BLaER1 (cell line): ENCODE results near the gene NAV2.

Source experiments
- H3K27ac ChIP-seq: shearing (Covaris generic); formaldehyde crosslinking; 2 replicates; pipeline ENCODE4 v1.8.1; 2022
- H3K27me3 ChIP-seq: shearing (Covaris generic); formaldehyde crosslinking; 2 replicates; pipeline ENCODE4 v1.8.1; 2022
- H3K36me3 ChIP-seq: shearing (Covaris generic); formaldehyde crosslinking; 2 replicates; pipeline ENCODE4 v1.8.1; 2022
- H3K4me1 ChIP-seq: shearing (Covaris generic); formaldehyde crosslinking; 2 replicates; pipeline ENCODE4 v1.8.1; 2022
- H3K4me2 ChIP-seq: shearing (Covaris generic); formaldehyde crosslinking; 2 replicates; pipeline ENCODE4 v1.8.1; 2022
- H3K4me3 ChIP-seq: shearing (Covaris generic); formaldehyde crosslinking; 2 replicates; pipeline ENCODE4 v1.8.1; 2022
- H3K9ac ChIP-seq: shearing (Covaris generic); formaldehyde crosslinking; 2 replicates; pipeline ENCODE4 v1.8.1; 2022
- H3K9me3 ChIP-seq: shearing (Covaris generic); formaldehyde crosslinking; 2 replicates; pipeline ENCODE4 v1.8.1; 2022
- H4K20me1 ChIP-seq: shearing (Covaris generic); formaldehyde crosslinking; 2 replicates; pipeline ENCODE4 v1.8.1; 2022
- Cebpa-rat ChIP-seq: shearing (Covaris generic); IDR thresholded peaks from 2 replicates; pipeline ENCODE4 v1.8.1; 2022

The NAV2 gene

GRCh38 chr11:19683862-19684491, 28.7 kb upstream of the NAV2 start:
- TF ChIP-seq Cebpa-rat, result peak; percentile 64; the same call in 1 of the 2 replicates
- no peak overlapping the region for H3K27ac ChIP-seq
- H3K4me2 ChIP-seq, result no peak overlapping the region
- no peaks in the 10 kb centered on the region for H3K4me1 ChIP-seq
- no peaks in the 10 kb centered on the region for H3K36me3 ChIP-seq
- no peaks in the 10 kb centered on the region for H3K9me3 ChIP-seq
- H3K27me3 ChIP-seq, result no peaks in the 10 kb centered on the region
- no peak overlapping the region for H3K9ac ChIP-seq
- H4K20me1 ChIP-seq, result no peaks in the 10 kb centered on the region
- H3K4me3 ChIP-seq, result no peak overlapping the region

- Histone ChIP-seq H3K27ac (no peak overlapping the region), H3K9me3 (no peaks in the 10 kb centered on the region), H3K4me1 (no peaks in the 10 kb centered on the region), H3K4me3 (no peak overlapping the region), H3K27me3 (no peaks in the 10 kb centered on the region), H3K9ac (no peak overlapping the region), H3K4me2 (no peak overlapping the region), H4K20me1 (no peaks in the 10 kb centered on the region), H3K36me3 (no peaks in the 10 kb centered on the region)
- TF ChIP-seq Cebpa-rat, result no peak
These were observed 26.4 kb upstream of the NAV2 start for GRCh38 chr11:19686234-19686633.

- Histone ChIP-seq H4K20me1 (no peaks in the 10 kb centered on the region), H3K36me3 (no peaks in the 10 kb centered on the region), H3K9ac (no peak overlapping the region), H3K4me1 (no peaks in the 10 kb centered on the region), H3K27ac (no peak overlapping the region), H3K9me3 (no peaks in the 10 kb centered on the region), H3K27me3 (no peaks in the 10 kb centered on the region), H3K4me2 (no peak overlapping the region), H3K4me3 (no peak overlapping the region)
- TF ChIP-seq Cebpa-rat, result no peak
These were observed 25.2 kb upstream of the NAV2 start for GRCh38 chr11:19687392-19687791.

- Histone ChIP-seq H3K36me3 (no peaks in the 10 kb centered on the region), H3K4me3 (no peak overlapping the region), H3K27ac (no peak overlapping the region), H3K27me3 (no peaks in the 10 kb centered on the region), H3K9ac (no peak overlapping the region), H3K4me1 (no peaks in the 10 kb centered on the region), H3K9me3 (no peaks in the 10 kb centered on the region), H4K20me1 (no peaks in the 10 kb centered on the region), H3K4me2 (no peak overlapping the region)
- TF ChIP-seq Cebpa-rat, result no peak
These were observed 23.2 kb upstream of the NAV2 start for GRCh38 chr11:19689281-19690000.

- no peak overlapping the region for H3K27ac ChIP-seq
- no peak overlapping the region for H3K4me2 ChIP-seq
- no peak for TF ChIP-seq Cebpa-rat
- no peaks in the 10 kb centered on the region for H3K4me1 ChIP-seq
- H4K20me1 ChIP-seq, result no peaks in the 10 kb centered on the region
- H3K9me3 ChIP-seq, result no peaks in the 10 kb centered on the region
- H3K9ac ChIP-seq, result no peak overlapping the region
- no peak overlapping the region for H3K4me3 ChIP-seq
- no peaks in the 10 kb centered on the region for H3K27me3 ChIP-seq
- H3K36me3 ChIP-seq, result no peaks in the 10 kb centered on the region
These were observed 21.8 kb upstream of the NAV2 start for GRCh38 chr11:19690885-19691284.

- no peak for TF ChIP-seq Cebpa-rat
- Histone ChIP-seq H3K9ac (no peak overlapping the region), H3K36me3 (no peaks in the 10 kb centered on the region), H4K20me1 (no peaks in the 10 kb centered on the region), H3K4me3 (no peak overlapping the region), H3K4me1 (no peaks in the 10 kb centered on the region), H3K27ac (no peak overlapping the region), H3K4me2 (no peak overlapping the region), H3K27me3 (no peaks in the 10 kb centered on the region), H3K9me3 (no peaks in the 10 kb centered on the region)
These were observed 20.7 kb upstream of the NAV2 start for GRCh38 chr11:19691815-19692500.

- Histone ChIP-seq H3K9me3 (no peaks in the 10 kb centered on the region), H3K27me3 (no peaks in the 10 kb centered on the region), H3K9ac (no peak overlapping the region), H3K4me3 (no peak overlapping the region), H3K4me1 (no peaks in the 10 kb centered on the region), H3K36me3 (no peaks in the 10 kb centered on the region), H4K20me1 (no peaks in the 10 kb centered on the region), H3K4me2 (no peak overlapping the region), H3K27ac (no peak overlapping the region)
- TF ChIP-seq Cebpa-rat, result no peak
These were observed 19.5 kb upstream of the NAV2 start for GRCh38 chr11:19693146-19693545.

- Histone ChIP-seq H3K4me1 (no peaks in the 10 kb centered on the region), H3K27ac (no peak overlapping the region), H4K20me1 (no peaks in the 10 kb centered on the region)
These were observed 17.8 kb upstream of the NAV2 start for GRCh38 chr11:19694796-19695345.

GRCh38 chr11:19696073-19696472, 16.6 kb upstream of the NAV2 start:
- no peak overlapping the region for H3K9ac ChIP-seq
- no peaks in the 10 kb centered on the region for H3K4me1 ChIP-seq
- H3K27ac ChIP-seq, result no peak overlapping the region
- TF ChIP-seq Cebpa-rat, result no peak
- H3K36me3 ChIP-seq, result no peaks in the 10 kb centered on the region
- H3K27me3 ChIP-seq, result no peaks in the 10 kb centered on the region
- H3K9me3 ChIP-seq, result no peaks in the 10 kb centered on the region
- H4K20me1 ChIP-seq, result no peaks in the 10 kb centered on the region
- H3K4me2 ChIP-seq, result no peak overlapping the region
- no peak overlapping the region for H3K4me3 ChIP-seq

More at GRCh38 chr11:19694796-19695345, 17.8 kb upstream of the NAV2 start:
- Histone ChIP-seq H3K9ac (no peak overlapping the region), H3K27me3 (no peaks in the 10 kb centered on the region), H3K4me2 (no peak overlapping the region), H3K36me3 (no peaks in the 10 kb centered on the region), H3K4me3 (no peak overlapping the region), H3K9me3 (no peaks in the 10 kb centered on the region)
- TF ChIP-seq Cebpa-rat, result no peak

- no peak for TF ChIP-seq Cebpa-rat
- no peak overlapping the region for H3K4me3 ChIP-seq
These were observed 15.7 kb upstream of the NAV2 start for GRCh38 chr11:19696904-19697303.

More at GRCh38 chr11:19696904-19697303, 15.7 kb upstream of the NAV2 start:
- Histone ChIP-seq H3K27me3 (no peaks in the 10 kb centered on the region), H3K36me3 (no peaks in the 10 kb centered on the region), H3K4me1 (no peaks in the 10 kb centered on the region), H3K4me2 (no peak overlapping the region), H3K9ac (no peak overlapping the region), H3K9me3 (no peaks in the 10 kb centered on the region), H3K27ac (no peak overlapping the region), H4K20me1 (no peaks in the 10 kb centered on the region)
